Endothelial cell of umbilical vein (primary cell): Measurements from ENCODE around the gene PTPRT.

Experiments
- EZH2 ChIP-seq: IDR thresholded peaks from 2 replicates; pipeline ENCODE4 v1.6.1; 2012; ENCODE audit warnings: borderline replicate concordance, low read depth, mild to moderate bottlenecking, moderate library complexity, low read length, inconsistent platforms; ENCODE audit not compliant: severe bottlenecking
- MYC ChIP-seq: IDR thresholded peaks from one replicate; pipeline ENCODE4 v1.6.1; 2011; ENCODE audit warnings: mild to moderate bottlenecking, low read depth, low read length
- TF ChIP-seq, protein P1 (sequence below), 2 donors: IDR thresholded peaks; 1 replicate in 1 of 2; 2 replicates in 1 of 2; pipeline ENCODE4 v1.5.1; 2011; ENCODE audit warnings: low read length in 2 of 2, mild to moderate bottlenecking in 2 of 2, moderate library complexity in 2 of 2, control low read depth in 1 of 2, inconsistent platforms in 1 of 2, low read depth in 1 of 2; ENCODE audit not compliant: insufficient read depth in 1 of 2; ENCODE audit errors: extremely low read depth in 1 of 2

DNA sequence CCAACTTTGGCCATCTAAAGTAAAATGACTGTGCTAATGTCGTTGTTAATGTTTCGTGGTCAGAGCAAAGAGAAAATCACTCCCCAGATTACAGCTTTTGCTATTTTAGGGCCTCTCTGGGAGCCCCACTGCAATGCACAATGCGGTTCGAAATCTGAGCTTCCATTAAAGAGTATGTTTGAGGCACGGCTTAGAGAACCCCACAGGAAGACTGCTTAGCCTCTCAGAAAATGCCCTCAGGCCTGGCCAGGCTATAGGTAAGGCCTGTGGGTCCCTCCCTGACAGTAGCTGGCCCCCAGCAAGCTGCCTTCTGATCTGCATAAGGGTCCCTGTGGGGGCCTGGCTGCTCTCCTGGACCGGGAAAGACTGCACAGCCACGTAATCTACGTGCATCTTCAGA, 274.6 kb downstream of the PTPRT start:
- TF ChIP-seq, protein P1, sequence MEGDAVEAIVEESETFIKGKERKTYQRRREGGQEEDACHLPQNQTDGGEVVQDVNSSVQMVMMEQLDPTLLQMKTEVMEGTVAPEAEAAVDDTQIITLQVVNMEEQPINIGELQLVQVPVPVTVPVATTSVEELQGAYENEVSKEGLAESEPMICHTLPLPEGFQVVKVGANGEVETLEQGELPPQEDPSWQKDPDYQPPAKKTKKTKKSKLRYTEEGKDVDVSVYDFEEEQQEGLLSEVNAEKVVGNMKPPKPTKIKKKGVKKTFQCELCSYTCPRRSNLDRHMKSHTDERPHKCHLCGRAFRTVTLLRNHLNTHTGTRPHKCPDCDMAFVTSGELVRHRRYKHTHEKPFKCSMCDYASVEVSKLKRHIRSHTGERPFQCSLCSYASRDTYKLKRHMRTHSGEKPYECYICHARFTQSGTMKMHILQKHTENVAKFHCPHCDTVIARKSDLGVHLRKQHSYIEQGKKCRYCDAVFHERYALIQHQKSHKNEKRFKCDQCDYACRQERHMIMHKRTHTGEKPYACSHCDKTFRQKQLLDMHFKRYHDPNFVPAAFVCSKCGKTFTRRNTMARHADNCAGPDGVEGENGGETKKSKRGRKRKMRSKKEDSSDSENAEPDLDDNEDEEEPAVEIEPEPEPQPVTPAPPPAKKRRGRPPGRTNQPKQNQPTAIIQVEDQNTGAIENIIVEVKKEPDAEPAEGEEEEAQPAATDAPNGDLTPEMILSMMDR (IDR thresholded peaks at IDR 0.05; ENCODE audit: extremely low read depth in 1 of 2, insufficient read depth in 1 of 2, low read depth in 1 of 2, low read length in 2 of 2), result no peak
- no peak for TF ChIP-seq MYC
- TF ChIP-seq EZH2, result no peak
